Uterus (tissue), 2 donors: Measurements from ENCODE around the gene ARAP1.

Source experiments
- CTCF ChIP-seq, 4 experiments: fragments of 200-600 bp in 2 of 4; fragments of 450-650 bp in 2 of 4; sonication (generic) in 2 of 4; IDR thresholded peaks; one replicate each; pipeline ENCODE4 v1.5.1; 2016 to 2019; ENCODE audit warnings: antibody characterized with exemption in 4 of 4, mild to moderate bottlenecking in 2 of 4, moderate library complexity in 1 of 4
- POLR2A ChIP-seq, 2 donors: fragments of 450-650 bp; IDR thresholded peaks; one replicate each; pipeline ENCODE4 v1.6.1; 2016; ENCODE audit warnings: antibody characterized with exemption in 2 of 2, mild to moderate bottlenecking in 1 of 2, moderate library complexity in 1 of 2

DNA sequence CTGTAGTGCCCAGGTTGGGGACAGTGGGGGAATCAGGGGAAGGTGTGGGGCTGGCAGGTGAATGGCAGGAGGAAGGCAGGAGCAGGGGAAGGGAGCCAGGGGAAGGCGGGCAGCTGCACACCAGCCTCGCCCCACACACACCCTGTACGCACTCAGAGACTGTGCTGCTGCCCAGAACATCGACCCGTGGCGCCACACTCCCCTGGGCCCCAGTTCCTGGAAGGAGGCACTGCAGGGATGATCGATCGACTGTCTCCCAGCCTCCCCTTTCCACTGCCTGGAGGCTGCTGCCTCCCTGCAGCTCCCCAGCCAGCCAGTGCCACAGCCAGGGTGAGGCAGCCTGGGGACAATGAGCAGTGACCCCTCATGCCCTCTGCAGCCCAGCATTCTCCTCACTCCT lies 97.2 kb downstream of the ARAP1 start:
- no peak for TF ChIP-seq CTCF (IDR thresholded peaks at IDR 0.05)
- no peak for TF ChIP-seq POLR2A (IDR thresholded peaks at IDR 0.05)
